DND-41 (cell line): ENCODE data around the gene NRXN2.

Experiments
- CTCF ChIP-seq: IDR thresholded peaks from 2 replicates; pipeline ENCODE4 v1.5.1; 2012; ENCODE audit warnings: borderline replicate concordance, low read length, moderate library complexity, mild to moderate bottlenecking; ENCODE audit not compliant: poor library complexity, severe bottlenecking; ENCODE audit errors: extremely low read depth
- EZH2 ChIP-seq: IDR thresholded peaks from 3 replicates; pipeline ENCODE4 v1.6.1; 2012; ENCODE audit warnings: borderline replicate concordance, low read depth, mild to moderate bottlenecking, moderate library complexity, low read length, inconsistent platforms; ENCODE audit not compliant: severe bottlenecking

- no peak for TF ChIP-seq CTCF
- no peak for TF ChIP-seq EZH2
Measured at GRCh38 chr11:64626637-64627036, 96.4 kb downstream of the NRXN2 start.
